Measurements from ENCODE around the gene EP400.

GRCh38 chr12:132074216-132074615 lies 124.5 kb downstream of the EP400 start:
- TF ChIP-seq CTCF (conservative IDR thresholded peaks at IDR 0.05 in 1 of 2, IDR thresholded peaks at IDR 0.05 in 1 of 2; ENCODE audit: low read depth in 1 of 2, low read length in 2 of 2) (no peak), EZH2 (IDR thresholded peaks at IDR 0.05; ENCODE audit: low read length, missing control alignments) (no peak)
